HEK293 (cell line): ENCODE results near the gene SCNN1A.

Experiments
- HOXC10 ChIP-seq: sonication (generic); formaldehyde crosslinking; IDR thresholded peaks from 2 replicates; pipeline ENCODE4 v1.8.1; 2023; ENCODE audit warnings: mild to moderate bottlenecking, missing genetic modification reagents
- HOXD13 ChIP-seq: sonication (generic); formaldehyde crosslinking; IDR thresholded peaks from 2 replicates; pipeline ENCODE4 v1.8.0; 2022; ENCODE audit warnings: missing genetic modification reagents, borderline replicate concordance
- INSM2 ChIP-seq: fragments of 450-650 bp; formaldehyde crosslinking; IDR thresholded peaks from 2 replicates; pipeline ENCODE4 v1.5.1; 2016; ENCODE audit warnings: missing biosample characterization, missing genetic modification characterization
- REPIN1 ChIP-seq: fragments of 450-650 bp; formaldehyde crosslinking; IDR thresholded peaks from 2 replicates; pipeline ENCODE4 v1.5.1; 2017; ENCODE audit warnings: missing biosample characterization, missing genetic modification characterization, low read depth
- REST ChIP-seq: fragments of 450-650 bp; formaldehyde crosslinking; IDR thresholded peaks from 2 replicates; pipeline ENCODE4 v1.5.1; 2016; ENCODE audit warnings: missing biosample characterization, missing genetic modification characterization
- SETDB1 ChIP-seq: IDR thresholded peaks from one replicate; pipeline ENCODE4 v1.6.1; 2017; ENCODE audit warnings: mild to moderate bottlenecking, low read length, moderate library complexity, mixed read lengths; ENCODE audit not compliant: insufficient read length
- SP7 ChIP-seq: fragments of 450-650 bp; formaldehyde crosslinking; IDR thresholded peaks from 2 replicates; pipeline ENCODE4 v1.5.1; 2016; ENCODE audit warnings: missing biosample characterization, missing genetic modification characterization
- ZNF2 ChIP-seq: fragments of 450-650 bp; formaldehyde crosslinking; IDR thresholded peaks from 2 replicates; pipeline ENCODE4 v1.5.1; 2016; ENCODE audit warnings: missing biosample characterization, missing genetic modification characterization
- ZNF211 ChIP-seq: fragments of 450-650 bp; formaldehyde crosslinking; IDR thresholded peaks from 2 replicates; pipeline ENCODE4 v1.5.1; 2016; ENCODE audit warnings: low read depth, missing biosample characterization, missing genetic modification characterization
- ZNF416 ChIP-seq: fragments of 450-650 bp; formaldehyde crosslinking; IDR thresholded peaks from 2 replicates; pipeline ENCODE4 v1.5.1; 2016; ENCODE audit warnings: missing biosample characterization, missing genetic modification characterization
- ZNF48 ChIP-seq: fragments of 450-650 bp; formaldehyde crosslinking; IDR thresholded peaks from 2 replicates; pipeline ENCODE4 v1.5.1; 2016; ENCODE audit warnings: missing biosample characterization, missing genetic modification characterization
- ZNF747 ChIP-seq: fragments of 450-650 bp; formaldehyde crosslinking; IDR thresholded peaks from 2 replicates; pipeline ENCODE4 v1.5.1; 2016; ENCODE audit warnings: missing biosample characterization, missing genetic modification characterization
- ZNF792 ChIP-seq: fragments of 450-650 bp; formaldehyde crosslinking; IDR thresholded peaks from 2 replicates; pipeline ENCODE4 v1.5.1; 2016; ENCODE audit warnings: missing biosample characterization, missing genetic modification characterization
- TF ChIP-seq, protein P1 (sequence below): fragments of 450-650 bp; formaldehyde crosslinking; IDR thresholded peaks from 2 replicates; pipeline ENCODE4 v1.5.1; 2017; ENCODE audit warnings: missing biosample characterization, missing genetic modification characterization
- TF ChIP-seq, protein P2 (sequence below): fragments of 450-650 bp; formaldehyde crosslinking; IDR thresholded peaks from 2 replicates; pipeline ENCODE4 v1.5.1; 2016; ENCODE audit warnings: missing biosample characterization, missing genetic modification characterization, low read depth
- TF ChIP-seq, protein P3 (sequence below): fragments of 450-650 bp; formaldehyde crosslinking; IDR thresholded peaks from 2 replicates; pipeline ENCODE4 v1.5.1; 2016; ENCODE audit warnings: missing biosample characterization, missing genetic modification characterization
- TF ChIP-seq, protein P4 (sequence below): fragments of 450-650 bp; IDR thresholded peaks from 2 replicates; pipeline ENCODE4 v1.5.1; 2018; ENCODE audit warnings: missing biosample characterization, mild to moderate bottlenecking, missing genetic modification characterization
- TF ChIP-seq, protein P5 (sequence below): fragments of 450-650 bp; formaldehyde crosslinking; IDR thresholded peaks from 2 replicates; pipeline ENCODE4 v1.5.1; 2016; ENCODE audit warnings: missing biosample characterization, missing genetic modification characterization
- TF ChIP-seq, protein P6 (sequence below): fragments of 450-650 bp; formaldehyde crosslinking; IDR thresholded peaks from 2 replicates; pipeline ENCODE4 v1.5.1; 2016; ENCODE audit warnings: missing biosample characterization, missing genetic modification characterization, borderline replicate concordance

Gene SCNN1A

DNA sequence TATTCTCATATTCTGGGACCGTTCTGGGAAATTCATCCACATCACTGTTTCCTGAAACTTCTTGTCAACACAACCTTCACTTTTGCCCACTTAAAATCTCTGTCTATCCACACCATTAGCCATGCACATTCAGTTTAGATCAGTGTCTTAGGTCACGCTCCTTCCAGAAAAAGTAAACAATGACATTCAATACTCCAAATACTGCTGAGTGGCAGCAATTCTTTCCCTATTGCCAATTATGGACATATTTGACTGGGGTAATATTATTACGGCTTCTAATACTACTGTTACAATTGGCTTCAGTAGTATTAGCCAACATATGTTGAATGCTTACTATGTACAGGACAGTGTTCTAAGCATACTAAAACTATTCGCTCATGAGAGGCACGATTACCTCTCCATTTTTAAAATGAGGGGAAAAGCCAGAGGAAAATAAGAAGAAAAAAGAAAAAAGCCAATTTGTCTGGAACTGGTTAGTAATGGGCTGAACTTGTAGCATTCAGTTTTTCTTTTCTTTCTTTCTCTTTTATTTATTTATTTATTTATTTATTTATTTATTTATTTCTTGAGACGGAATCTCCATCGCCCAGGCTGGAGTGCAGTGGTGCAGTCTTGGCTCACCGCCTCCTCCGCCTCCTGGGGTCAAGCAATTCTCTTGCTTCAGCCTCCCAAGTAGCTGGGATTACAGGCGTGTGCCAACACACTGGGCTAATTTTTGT lies 32.0 kb upstream of the SCNN1A start (continued):
- TF ChIP-seq, protein P1, sequence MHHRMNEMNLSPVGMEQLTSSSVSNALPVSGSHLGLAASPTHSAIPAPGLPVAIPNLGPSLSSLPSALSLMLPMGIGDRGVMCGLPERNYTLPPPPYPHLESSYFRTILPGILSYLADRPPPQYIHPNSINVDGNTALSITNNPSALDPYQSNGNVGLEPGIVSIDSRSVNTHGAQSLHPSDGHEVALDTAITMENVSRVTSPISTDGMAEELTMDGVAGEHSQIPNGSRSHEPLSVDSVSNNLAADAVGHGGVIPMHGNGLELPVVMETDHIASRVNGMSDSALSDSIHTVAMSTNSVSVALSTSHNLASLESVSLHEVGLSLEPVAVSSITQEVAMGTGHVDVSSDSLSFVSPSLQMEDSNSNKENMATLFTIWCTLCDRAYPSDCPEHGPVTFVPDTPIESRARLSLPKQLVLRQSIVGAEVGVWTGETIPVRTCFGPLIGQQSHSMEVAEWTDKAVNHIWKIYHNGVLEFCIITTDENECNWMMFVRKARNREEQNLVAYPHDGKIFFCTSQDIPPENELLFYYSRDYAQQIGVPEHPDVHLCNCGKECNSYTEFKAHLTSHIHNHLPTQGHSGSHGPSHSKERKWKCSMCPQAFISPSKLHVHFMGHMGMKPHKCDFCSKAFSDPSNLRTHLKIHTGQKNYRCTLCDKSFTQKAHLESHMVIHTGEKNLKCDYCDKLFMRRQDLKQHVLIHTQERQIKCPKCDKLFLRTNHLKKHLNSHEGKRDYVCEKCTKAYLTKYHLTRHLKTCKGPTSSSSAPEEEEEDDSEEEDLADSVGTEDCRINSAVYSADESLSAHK (tag by site-specific recombination) = no peak
- TF ChIP-seq, protein P2, sequence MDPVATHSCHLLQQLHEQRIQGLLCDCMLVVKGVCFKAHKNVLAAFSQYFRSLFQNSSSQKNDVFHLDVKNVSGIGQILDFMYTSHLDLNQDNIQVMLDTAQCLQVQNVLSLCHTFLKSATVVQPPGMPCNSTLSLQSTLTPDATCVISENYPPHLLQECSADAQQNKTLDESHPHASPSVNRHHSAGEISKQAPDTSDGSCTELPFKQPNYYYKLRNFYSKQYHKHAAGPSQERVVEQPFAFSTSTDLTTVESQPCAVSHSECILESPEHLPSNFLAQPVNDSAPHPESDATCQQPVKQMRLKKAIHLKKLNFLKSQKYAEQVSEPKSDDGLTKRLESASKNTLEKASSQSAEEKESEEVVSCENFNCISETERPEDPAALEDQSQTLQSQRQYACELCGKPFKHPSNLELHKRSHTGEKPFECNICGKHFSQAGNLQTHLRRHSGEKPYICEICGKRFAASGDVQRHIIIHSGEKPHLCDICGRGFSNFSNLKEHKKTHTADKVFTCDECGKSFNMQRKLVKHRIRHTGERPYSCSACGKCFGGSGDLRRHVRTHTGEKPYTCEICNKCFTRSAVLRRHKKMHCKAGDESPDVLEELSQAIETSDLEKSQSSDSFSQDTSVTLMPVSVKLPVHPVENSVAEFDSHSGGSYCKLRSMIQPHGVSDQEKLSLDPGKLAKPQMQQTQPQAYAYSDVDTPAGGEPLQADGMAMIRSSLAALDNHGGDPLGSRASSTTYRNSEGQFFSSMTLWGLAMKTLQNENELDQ (tag by site-specific recombination) = no peak
- TF ChIP-seq SETDB1 = no peak
- TF ChIP-seq SP7 = no peak
- TF ChIP-seq ZNF747 (tag by site-specific recombination) = no peak
- peak; percentile 84 for TF ChIP-seq REST (tag by site-specific recombination)
- no peak for TF ChIP-seq HOXC10 (CRISPR knock-in tag)
- TF ChIP-seq, protein P3, sequence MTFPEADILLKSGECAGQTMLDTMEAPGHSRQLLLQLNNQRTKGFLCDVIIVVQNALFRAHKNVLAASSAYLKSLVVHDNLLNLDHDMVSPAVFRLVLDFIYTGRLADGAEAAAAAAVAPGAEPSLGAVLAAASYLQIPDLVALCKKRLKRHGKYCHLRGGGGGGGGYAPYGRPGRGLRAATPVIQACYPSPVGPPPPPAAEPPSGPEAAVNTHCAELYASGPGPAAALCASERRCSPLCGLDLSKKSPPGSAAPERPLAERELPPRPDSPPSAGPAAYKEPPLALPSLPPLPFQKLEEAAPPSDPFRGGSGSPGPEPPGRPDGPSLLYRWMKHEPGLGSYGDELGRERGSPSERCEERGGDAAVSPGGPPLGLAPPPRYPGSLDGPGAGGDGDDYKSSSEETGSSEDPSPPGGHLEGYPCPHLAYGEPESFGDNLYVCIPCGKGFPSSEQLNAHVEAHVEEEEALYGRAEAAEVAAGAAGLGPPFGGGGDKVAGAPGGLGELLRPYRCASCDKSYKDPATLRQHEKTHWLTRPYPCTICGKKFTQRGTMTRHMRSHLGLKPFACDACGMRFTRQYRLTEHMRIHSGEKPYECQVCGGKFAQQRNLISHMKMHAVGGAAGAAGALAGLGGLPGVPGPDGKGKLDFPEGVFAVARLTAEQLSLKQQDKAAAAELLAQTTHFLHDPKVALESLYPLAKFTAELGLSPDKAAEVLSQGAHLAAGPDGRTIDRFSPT = no peak
- TF ChIP-seq, protein P4, sequence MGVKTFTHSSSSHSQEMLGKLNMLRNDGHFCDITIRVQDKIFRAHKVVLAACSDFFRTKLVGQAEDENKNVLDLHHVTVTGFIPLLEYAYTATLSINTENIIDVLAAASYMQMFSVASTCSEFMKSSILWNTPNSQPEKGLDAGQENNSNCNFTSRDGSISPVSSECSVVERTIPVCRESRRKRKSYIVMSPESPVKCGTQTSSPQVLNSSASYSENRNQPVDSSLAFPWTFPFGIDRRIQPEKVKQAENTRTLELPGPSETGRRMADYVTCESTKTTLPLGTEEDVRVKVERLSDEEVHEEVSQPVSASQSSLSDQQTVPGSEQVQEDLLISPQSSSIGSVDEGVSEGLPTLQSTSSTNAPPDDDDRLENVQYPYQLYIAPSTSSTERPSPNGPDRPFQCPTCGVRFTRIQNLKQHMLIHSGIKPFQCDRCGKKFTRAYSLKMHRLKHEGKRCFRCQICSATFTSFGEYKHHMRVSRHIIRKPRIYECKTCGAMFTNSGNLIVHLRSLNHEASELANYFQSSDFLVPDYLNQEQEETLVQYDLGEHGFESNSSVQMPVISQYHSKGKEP (tag by site-specific recombination) = no peak
- no peak for TF ChIP-seq ZNF211 (tag by site-specific recombination)
- TF ChIP-seq, protein P5, sequence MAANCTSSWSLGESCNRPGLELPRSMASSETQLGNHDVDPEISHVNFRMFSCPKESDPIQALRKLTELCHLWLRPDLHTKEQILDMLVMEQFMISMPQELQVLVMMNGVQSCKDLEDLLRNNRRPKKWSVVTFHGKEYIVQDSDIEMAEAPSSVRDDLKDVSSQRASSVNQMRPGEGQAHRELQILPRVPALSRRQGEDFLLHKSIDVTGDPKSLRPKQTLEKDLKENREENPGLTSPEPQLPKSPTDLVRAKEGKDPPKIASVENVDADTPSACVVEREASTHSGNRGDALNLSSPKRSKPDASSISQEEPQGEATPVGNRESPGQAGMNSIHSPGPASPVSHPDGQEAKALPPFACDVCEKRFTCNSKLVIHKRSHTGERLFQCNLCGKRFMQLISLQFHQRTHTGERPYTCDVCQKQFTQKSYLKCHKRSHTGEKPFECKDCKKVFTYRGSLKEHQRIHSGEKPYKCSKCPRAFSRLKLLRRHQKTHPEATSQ (tag by site-specific recombination) = no peak
- TF ChIP-seq ZNF48 (tag by site-specific recombination) = no peak
- TF ChIP-seq ZNF792 (tag by site-specific recombination) = no peak
- no peak for TF ChIP-seq HOXD13 (CRISPR knock-in tag)
- TF ChIP-seq REPIN1 (tag by site-specific recombination) = no peak
- TF ChIP-seq ZNF2 (tag by site-specific recombination) = no peak
- no peak for TF ChIP-seq ZNF416 (tag by site-specific recombination)
- no peak for TF ChIP-seq INSM2 (tag by site-specific recombination)
- TF ChIP-seq, protein P6, sequence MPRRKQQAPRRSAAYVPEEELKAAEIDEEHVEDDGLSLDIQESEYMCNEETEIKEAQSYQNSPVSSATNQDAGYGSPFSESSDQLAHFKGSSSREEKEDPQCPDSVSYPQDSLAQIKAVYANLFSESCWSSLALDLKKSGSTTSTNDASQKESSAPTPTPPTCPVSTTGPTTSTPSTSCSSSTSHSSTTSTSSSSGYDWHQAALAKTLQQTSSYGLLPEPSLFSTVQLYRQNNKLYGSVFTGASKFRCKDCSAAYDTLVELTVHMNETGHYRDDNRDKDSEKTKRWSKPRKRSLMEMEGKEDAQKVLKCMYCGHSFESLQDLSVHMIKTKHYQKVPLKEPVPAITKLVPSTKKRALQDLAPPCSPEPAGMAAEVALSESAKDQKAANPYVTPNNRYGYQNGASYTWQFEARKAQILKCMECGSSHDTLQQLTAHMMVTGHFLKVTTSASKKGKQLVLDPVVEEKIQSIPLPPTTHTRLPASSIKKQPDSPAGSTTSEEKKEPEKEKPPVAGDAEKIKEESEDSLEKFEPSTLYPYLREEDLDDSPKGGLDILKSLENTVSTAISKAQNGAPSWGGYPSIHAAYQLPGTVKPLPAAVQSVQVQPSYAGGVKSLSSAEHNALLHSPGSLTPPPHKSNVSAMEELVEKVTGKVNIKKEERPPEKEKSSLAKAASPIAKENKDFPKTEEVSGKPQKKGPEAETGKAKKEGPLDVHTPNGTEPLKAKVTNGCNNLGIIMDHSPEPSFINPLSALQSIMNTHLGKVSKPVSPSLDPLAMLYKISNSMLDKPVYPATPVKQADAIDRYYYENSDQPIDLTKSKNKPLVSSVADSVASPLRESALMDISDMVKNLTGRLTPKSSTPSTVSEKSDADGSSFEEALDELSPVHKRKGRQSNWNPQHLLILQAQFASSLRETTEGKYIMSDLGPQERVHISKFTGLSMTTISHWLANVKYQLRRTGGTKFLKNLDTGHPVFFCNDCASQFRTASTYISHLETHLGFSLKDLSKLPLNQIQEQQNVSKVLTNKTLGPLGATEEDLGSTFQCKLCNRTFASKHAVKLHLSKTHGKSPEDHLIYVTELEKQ = no peak
